Panc1 (cell line): Measurements from ENCODE around the gene ST3GAL2. TPM values are rescaled to one million over a fixed set of nuclear protein-coding genes. Genes with fewer than 3 reads are reported as not detected.

Source experiments
- ATAC-seq: fragments of 200-7000 bp; cut with Tn5 transposase; 2 replicates; pipeline ENCODE4 v1.9.1; 2020; ENCODE audit warnings: mild to moderate bottlenecking, moderate library complexity
- BruUV-seq: library from RNA; stranded (reverse); fragments of 400-500 nt; replicated peaks from 2 replicates; lab custom pipeline; 2021; lab: Mats Ljungman, UMichigan
- CTCF ChIA-PET: fragments of 300-600 bp; sonication (Branson Sonifier 250); formaldehyde crosslinking; loops from one replicate; lab custom pipeline; 2022; ENCODE audit warnings: antibody characterized with exemption; lab: Charles Lee
- POLR2A ChIA-PET: fragments of 300-600 bp; sonication (Branson Sonifier 250); formaldehyde crosslinking; loops from one replicate; lab custom pipeline; 2022; ENCODE audit warnings: antibody characterized with exemption; lab: Charles Lee
- DNase-seq: peaks from one replicate; pipeline ENCODE4 v3.0.0-alpha.2; 2010; ENCODE audit warnings: low read depth, low spot score
- H3K27ac ChIP-seq: 2 replicates; pipeline ENCODE4 v1.5.1; 2011; ENCODE audit warnings: mild to moderate bottlenecking, low read length, inconsistent platforms
- H3K27me3 ChIP-seq: fragments of 200-500 bp; sonication (Bioruptor generic); 2 replicates; pipeline ENCODE4 v1.6.0; 2014; ENCODE audit warnings: low read length, inconsistent platforms; ENCODE audit not compliant: control insufficient read depth, insufficient read depth
- H3K36me3 ChIP-seq: fragments of 200-500 bp; sonication (Bioruptor generic); 2 replicates; pipeline ENCODE4 v1.5.1; 2014; ENCODE audit warnings: inconsistent platforms, mild to moderate bottlenecking, low read length, moderate library complexity; ENCODE audit not compliant: control insufficient read depth, insufficient read depth
- H3K4me1 ChIP-seq: 2 replicates; pipeline ENCODE4 v1.5.1; 2011; ENCODE audit warnings: inconsistent platforms, mild to moderate bottlenecking, low read length, moderate library complexity; ENCODE audit not compliant: control insufficient read depth, insufficient read depth
- H3K4me3 ChIP-seq, 2 experiments: 2 replicates each; pipeline ENCODE4 v1.5.1; 2011 to 2012; ENCODE audit warnings: low read depth in 2 of 2, low read length in 2 of 2, mild to moderate bottlenecking in 2 of 2, inconsistent platforms in 1 of 2, moderate library complexity in 1 of 2
- H3K9me3 ChIP-seq: fragments of 200-500 bp; sonication (Bioruptor generic); 2 replicates; pipeline ENCODE4 v1.5.1; 2014; ENCODE audit warnings: low read depth, mild to moderate bottlenecking, inconsistent platforms, low read length, moderate library complexity; ENCODE audit not compliant: control insufficient read depth, insufficient read depth
- CTCF ChIP-seq: fragments of 450-650 bp; IDR thresholded peaks from 2 replicates; pipeline ENCODE4 v1.5.1; 2017; ENCODE audit warnings: mild to moderate bottlenecking
- POLR2AphosphoS5 ChIP-seq: IDR thresholded peaks from 2 replicates; pipeline ENCODE4 v1.6.1; 2012; ENCODE audit warnings: mild to moderate bottlenecking, low read depth, low read length, moderate library complexity
- SIN3A ChIP-seq: IDR thresholded peaks from 2 replicates; pipeline ENCODE4 v1.6.1; 2012; ENCODE audit warnings: low read depth, mild to moderate bottlenecking, low read length, moderate library complexity, borderline replicate concordance; ENCODE audit not compliant: insufficient read depth
- TCF7L2 ChIP-seq: IDR thresholded peaks from 2 replicates; pipeline ENCODE4 v1.6.1; 2011; ENCODE audit warnings: mild to moderate bottlenecking, low read depth, low read length, inconsistent platforms
- in situ Hi-C: cut with HindIII; loops from 2 replicates; pipeline ENCODE4 v1.10.0; 2016; ENCODE audit warnings: low sequenced_read_pairs, low pct_unique_long_range_greater_than_20kb
- intact Hi-C: fragments of 100-400 bp; cut with micrococcal nuclease; formaldehyde crosslinking; loops from one replicate; pipeline ENCODE4 v1.10.0; 2022; ENCODE audit not compliant: unreplicated experiment
- total RNA-seq: library from RNA; stranded (reverse); gene quantifications from one replicate; pipeline ENCODE4 v1.2.1, GENCODE V29; 2021; ENCODE audit not compliant: unreplicated experiment
- TF ChIP-seq, protein P1 (sequence below), 2 experiments: IDR thresholded peaks; 2 replicates each; pipeline ENCODE4 v1.6.1; 2011 to 2012; ENCODE audit warnings: low read depth in 2 of 2, control low read depth in 1 of 2, low read length in 1 of 2, mild to moderate bottlenecking in 1 of 2, moderate library complexity in 1 of 2; ENCODE audit not compliant: insufficient read depth in 1 of 2

Gene ST3GAL2
- total RNA-seq, 1 experiment from 2014 or later: 84.2 TPM

DNA sequence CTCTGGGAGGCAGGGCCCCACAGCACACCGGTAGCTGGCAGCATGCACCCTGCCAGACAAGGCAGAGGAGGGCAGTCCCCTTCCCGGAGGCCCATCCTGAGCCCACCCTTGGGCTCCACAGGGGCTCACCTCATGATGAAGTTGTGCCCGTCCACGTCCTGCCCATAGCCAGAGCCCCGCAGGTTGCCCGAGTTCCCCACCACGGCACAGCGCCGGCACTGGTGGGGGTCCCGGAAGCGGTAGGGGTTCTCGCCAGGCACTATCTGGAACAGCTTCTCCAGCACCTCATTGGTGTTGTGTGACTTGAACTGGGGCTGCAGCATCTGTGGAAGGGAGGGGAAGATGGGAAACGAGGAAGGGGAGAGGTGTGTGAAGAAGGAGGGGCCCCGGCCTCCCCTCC is 44.0 kb downstream of the ST3GAL2 start:
- CTCF ChIA-PET: no interaction called here
- POLR2A ChIA-PET: no interaction called here
- no peak for DNase-seq
- Histone ChIP-seq H3K27ac (no peak overlapping the region), H3K27me3 (no peaks in the 10 kb centered on the region), H3K9me3 (no peaks in the 10 kb centered on the region), H3K36me3 (peaks cover 3% of the 10 kb centered on the region; the same call in 1 of the 2 replicates), H3K4me3 (no peak overlapping the region), H3K4me1 (no peaks in the 10 kb centered on the region)
- intact Hi-C loops (loop anchor here (10.0 kb wide), 1 partner anchor 60 kb away; the partner anchor contains the start of gene FCSK), in situ Hi-C loops (no loop called here)
- BruUV-seq: no TSS peak
- no peak for TF ChIP-seq POLR2AphosphoS5
- TF ChIP-seq TCF7L2: no peak
- no peak for ATAC-seq

GRCh38 chr16:70393662-70394061 is 45.2 kb downstream of the ST3GAL2 start:
- no TSS peak for BruUV-seq
- TF ChIP-seq, protein P1, sequence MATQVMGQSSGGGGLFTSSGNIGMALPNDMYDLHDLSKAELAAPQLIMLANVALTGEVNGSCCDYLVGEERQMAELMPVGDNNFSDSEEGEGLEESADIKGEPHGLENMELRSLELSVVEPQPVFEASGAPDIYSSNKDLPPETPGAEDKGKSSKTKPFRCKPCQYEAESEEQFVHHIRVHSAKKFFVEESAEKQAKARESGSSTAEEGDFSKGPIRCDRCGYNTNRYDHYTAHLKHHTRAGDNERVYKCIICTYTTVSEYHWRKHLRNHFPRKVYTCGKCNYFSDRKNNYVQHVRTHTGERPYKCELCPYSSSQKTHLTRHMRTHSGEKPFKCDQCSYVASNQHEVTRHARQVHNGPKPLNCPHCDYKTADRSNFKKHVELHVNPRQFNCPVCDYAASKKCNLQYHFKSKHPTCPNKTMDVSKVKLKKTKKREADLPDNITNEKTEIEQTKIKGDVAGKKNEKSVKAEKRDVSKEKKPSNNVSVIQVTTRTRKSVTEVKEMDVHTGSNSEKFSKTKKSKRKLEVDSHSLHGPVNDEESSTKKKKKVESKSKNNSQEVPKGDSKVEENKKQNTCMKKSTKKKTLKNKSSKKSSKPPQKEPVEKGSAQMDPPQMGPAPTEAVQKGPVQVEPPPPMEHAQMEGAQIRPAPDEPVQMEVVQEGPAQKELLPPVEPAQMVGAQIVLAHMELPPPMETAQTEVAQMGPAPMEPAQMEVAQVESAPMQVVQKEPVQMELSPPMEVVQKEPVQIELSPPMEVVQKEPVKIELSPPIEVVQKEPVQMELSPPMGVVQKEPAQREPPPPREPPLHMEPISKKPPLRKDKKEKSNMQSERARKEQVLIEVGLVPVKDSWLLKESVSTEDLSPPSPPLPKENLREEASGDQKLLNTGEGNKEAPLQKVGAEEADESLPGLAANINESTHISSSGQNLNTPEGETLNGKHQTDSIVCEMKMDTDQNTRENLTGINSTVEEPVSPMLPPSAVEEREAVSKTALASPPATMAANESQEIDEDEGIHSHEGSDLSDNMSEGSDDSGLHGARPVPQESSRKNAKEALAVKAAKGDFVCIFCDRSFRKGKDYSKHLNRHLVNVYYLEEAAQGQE (IDR thresholded peaks at IDR 0.05; ENCODE audit: insufficient read depth in 1 of 2, low read depth in 2 of 2, low read length in 1 of 2): no peak
- no peak for TF ChIP-seq CTCF
- TF ChIP-seq SIN3A: no peak
- TF ChIP-seq POLR2AphosphoS5: no peak
- no peak for TF ChIP-seq TCF7L2
- ChIA-PET CTCF (no interaction called here), POLR2A (no interaction called here)
- DNase-seq (no peak), ATAC-seq (no peak)
- Histone ChIP-seq H3K36me3 (peaks cover 3% of the 10 kb centered on the region; the same call in 1 of the 2 replicates), H3K9me3 (no peaks in the 10 kb centered on the region), H3K27ac (no peak overlapping the region), H3K4me3 (no peak overlapping the region), H3K4me1 (no peaks in the 10 kb centered on the region), H3K27me3 (no peaks in the 10 kb centered on the region)
- intact Hi-C loops (loop anchor here (10.0 kb wide), 1 partner anchor 61 kb away; the partner anchor contains the start of gene FCSK), in situ Hi-C loops (no loop called here)

DNA sequence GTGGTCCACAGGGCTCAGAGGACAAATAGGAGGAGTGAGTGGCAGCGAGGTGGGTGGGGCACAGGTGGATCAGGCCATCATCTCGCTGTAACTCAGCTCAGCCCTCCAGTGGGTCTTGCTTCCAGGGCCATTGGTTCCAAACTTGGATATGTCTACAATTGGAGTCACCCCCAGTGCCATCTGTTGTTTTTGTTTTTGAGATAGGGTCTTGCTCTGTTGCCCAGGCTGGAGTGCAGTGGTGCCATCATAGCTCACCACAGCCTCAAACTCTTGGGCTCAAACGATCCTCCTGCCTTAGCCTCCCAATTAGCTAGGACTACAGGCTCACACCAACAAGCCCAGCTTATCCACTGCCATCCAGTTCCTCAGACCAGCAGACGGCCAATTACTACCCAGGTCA is 46.3 kb downstream of the ST3GAL2 start:
- CTCF ChIA-PET: no interaction called here
- in situ Hi-C loops: no loop called here
- no TSS peak for BruUV-seq

More for the DNA sequence above, 46.3 kb downstream of the ST3GAL2 start:
- Histone ChIP-seq H3K9me3 (no peaks in the 10 kb centered on the region), H3K27ac (no peak overlapping the region), H3K4me1 (no peaks in the 10 kb centered on the region), H3K27me3 (no peaks in the 10 kb centered on the region), H3K4me3 (no peak overlapping the region), H3K36me3 (peaks cover 3% of the 10 kb centered on the region; the same call in 1 of the 2 replicates)
- TF ChIP-seq CTCF: no peak
- no peak for TF ChIP-seq SIN3A
- no peak for TF ChIP-seq TCF7L2
- TF ChIP-seq, protein P1 (IDR thresholded peaks at IDR 0.05; ENCODE audit: insufficient read depth in 1 of 2, low read depth in 2 of 2, low read length in 1 of 2): no peak
- TF ChIP-seq POLR2AphosphoS5: no peak
- ATAC-seq (no peak), DNase-seq (no peak)
- intact Hi-C loops: loop anchor here (10.0 kb wide), 1 partner anchor 62 kb away; the partner anchor contains the start of gene FCSK
- POLR2A ChIA-PET: no interaction called here
